Activated naive CD4-positive, alpha-beta T cell treated with anti-CD3 and anti-CD28 coated beads, Interleukin-2, amount 50 U/mL, for 72 hours (primary cell): ENCODE data around the gene DENND10. TPM values are rescaled to one million over a fixed set of nuclear protein-coding genes. Genes with fewer than 3 reads are reported as not detected.
"Not testable (repeated sequence)": the region's sequence is repeated elsewhere in the genome, so short reads cannot be mapped to it uniquely, and the experiment has no call there.

Source experiments
- ATAC-seq, 2 donors: fragments of 150-1000 bp; cut with Tn5 transposase; 2 replicates each; pipeline ENCODE4 v1.10.0; 2021; ENCODE audit warnings: mild to moderate bottlenecking in 2 of 2, moderate library complexity in 2 of 2
- DNase-seq, 2 donors: peaks; one replicate each; pipeline ENCODE4 v3.0.0; 2021 to 2022; ENCODE audit warnings: low spot score in 2 of 2
- H3K27ac Mint-ChIP-seq, 2 donors: one replicate each; pipeline ENCODE4 v1.8.0; 2022; ENCODE audit warnings: mild to moderate bottlenecking in 2 of 2, mixed read lengths in 2 of 2
- H3K36me3 Mint-ChIP-seq, 2 donors: one replicate each; pipeline ENCODE4 v1.8.0; 2022; ENCODE audit warnings: mixed read lengths in 2 of 2
- H3K9me3 Mint-ChIP-seq, 2 donors: one replicate each; pipeline ENCODE4 v1.8.0; 2022; ENCODE audit warnings: mixed read lengths in 2 of 2
- total RNA-seq, 2 donors: library from RNA; stranded (reverse); gene quantifications; one replicate each; pipeline ENCODE4 v1.2.3, GENCODE V29; 2022

Gene DENND10
- total RNA-seq, 2 donors from 2014 or later: 10.3 to 23.0 TPM

DNA sequence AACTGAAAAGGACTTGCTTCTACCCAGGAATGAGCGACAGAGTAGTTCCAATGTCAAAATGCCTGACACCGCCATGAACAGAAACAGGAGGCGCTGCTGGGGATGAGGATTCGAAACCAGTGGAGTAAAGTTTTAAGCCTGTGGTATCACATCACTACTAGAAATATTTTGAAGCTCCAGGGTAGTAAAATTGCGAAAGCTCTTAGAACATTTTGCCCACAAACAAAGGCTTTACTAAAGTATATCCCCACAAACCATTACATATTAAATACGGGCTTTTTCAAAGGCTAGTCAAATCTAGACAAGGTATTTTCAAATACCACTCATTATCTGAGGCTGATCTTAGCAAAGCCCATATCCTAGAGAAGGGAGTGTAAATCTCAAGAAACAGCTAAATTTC, 72.3 kb downstream of the DENND10 start:
- peak in 1 of 2 donors; percentile 30 for DNase-seq
- no peaks in the 10 kb centered on the region for H3K9me3 Mint-ChIP-seq
- peak overlapping the region; percentile 95 to 99 for H3K27ac Mint-ChIP-seq
- H3K36me3 Mint-ChIP-seq: peaks cover 19 to 35% of the 10 kb centered on the region in 2 donors
- ATAC-seq: peak in 1 of 2 donors; percentile 69

DNA sequence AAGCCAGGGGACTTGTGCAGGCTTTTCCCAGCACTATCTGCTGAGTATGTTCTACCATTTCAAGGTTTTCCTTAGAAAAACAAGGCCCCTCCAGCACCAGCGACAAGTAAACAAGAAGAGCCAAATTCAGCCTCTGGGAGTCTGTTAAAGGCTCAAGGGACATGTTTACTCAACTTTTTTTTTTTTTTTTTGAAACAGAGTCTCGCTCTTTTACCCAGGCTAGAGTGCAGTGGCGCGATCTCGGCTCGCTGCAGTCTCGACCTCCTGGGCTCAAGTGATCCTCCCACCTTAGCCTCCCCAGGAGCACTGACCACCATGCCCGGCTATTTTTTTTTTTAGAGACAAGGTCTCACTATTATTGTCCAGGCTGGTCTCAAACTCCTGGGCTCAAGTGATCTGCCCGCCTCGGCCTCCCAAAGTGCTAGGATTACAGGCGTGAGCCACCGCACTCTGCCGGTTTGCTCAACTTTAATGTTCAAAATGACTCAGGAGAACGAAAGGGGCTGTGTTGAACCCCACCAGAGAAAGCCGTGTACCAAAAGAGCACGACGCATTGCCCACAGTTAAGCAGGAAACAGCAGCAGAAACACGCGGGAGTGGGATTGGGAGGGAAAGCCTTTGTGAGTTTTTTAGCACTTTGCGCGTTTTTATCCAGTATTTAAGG, 73.9 kb downstream of the DENND10 start:
- H3K36me3 Mint-ChIP-seq: peaks cover 19 to 24% of the 10 kb centered on the region in 2 donors
- H3K9me3 Mint-ChIP-seq: no peaks in the 10 kb centered on the region
- DNase-seq (peak; percentile 50 to 69), ATAC-seq (peak; percentile 42 to 65)
- H3K27ac Mint-ChIP-seq: peak overlapping the region; percentile 99

DNA sequence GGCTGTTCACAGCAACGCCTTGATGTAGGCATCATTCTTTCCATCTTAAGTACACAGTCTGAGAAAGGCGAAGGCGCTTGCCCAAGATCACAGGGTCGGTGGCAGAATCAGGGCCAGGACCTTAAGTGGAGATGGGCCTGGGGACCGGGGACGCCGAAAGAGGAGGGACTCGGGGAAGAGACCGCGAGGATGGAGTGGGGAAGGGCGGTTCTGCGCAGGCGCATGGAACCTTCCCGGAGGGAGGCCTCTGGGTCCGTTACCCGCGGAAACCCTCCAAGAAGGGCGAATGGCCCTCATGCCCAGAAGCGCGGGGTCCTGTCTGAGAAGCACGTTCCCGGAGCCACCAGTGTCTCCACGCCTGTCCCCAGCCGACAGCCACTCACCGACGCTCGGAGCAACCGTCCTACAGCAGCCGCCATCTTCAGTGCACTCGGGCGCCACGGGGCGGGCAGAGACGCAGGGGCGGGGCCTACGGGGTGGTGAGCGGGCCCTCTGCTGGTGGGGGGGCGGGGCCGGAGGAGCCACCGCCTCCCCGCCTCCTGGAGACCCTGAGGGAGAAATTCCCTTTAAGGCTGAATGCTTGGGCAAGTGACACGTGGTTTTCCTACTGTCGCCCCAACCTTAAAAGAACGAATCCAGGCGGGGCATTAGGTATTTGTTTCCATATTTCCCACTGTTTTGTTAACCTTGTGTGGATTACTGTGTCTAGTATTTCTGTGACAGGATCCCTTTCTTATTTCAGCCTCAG, 74.6 kb downstream of the DENND10 start, which contains the start of gene PRDX3:
TSS of gene PRDX3 (minus strand) at position 441 of the 748 bp plus-strand sequence. CDS start at position 419, 22 bp downstream.
- Mint-ChIP-seq H3K36me3 (peaks cover 19 to 24% of the 10 kb centered on the region in 2 donors), H3K27ac (peak within 1 kb of the TSS; percentile 99), H3K9me3 (no peaks in the 10 kb centered on the region)
- ATAC-seq (peak; percentile 87 to 91), DNase-seq (peak; percentile 91 to 95)

DNA sequence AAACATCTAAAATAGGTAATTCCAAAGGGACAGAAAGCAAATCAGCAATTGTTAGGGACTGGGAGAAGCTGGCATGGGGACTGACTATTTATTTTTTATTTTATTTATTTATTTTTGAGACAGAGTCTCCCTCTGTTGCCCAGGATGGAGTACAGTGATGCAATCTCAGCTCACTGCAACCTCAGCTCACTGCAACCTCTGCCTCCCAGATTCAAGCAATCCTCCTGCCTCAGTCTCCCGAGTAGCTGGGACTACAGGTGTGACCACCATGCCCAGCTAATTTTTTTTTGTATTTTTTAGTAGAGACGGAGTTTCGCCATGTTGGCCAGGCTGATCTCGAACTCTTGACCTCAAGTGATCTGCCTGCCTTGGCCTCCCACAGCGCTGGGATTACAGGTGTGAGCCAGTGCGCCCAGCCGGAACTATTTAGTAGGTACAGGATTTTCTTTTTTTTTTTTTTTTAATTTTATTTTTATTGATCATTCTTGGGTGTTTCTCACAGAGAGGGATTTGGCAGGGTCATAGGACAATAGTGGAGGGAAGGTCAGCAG, 77.0 kb downstream of the DENND10 start:
- DNase-seq: not testable (repeated sequence)
- peaks cover 11 to 16% of the 10 kb centered on the region in 2 donors for H3K36me3 Mint-ChIP-seq

DNA sequence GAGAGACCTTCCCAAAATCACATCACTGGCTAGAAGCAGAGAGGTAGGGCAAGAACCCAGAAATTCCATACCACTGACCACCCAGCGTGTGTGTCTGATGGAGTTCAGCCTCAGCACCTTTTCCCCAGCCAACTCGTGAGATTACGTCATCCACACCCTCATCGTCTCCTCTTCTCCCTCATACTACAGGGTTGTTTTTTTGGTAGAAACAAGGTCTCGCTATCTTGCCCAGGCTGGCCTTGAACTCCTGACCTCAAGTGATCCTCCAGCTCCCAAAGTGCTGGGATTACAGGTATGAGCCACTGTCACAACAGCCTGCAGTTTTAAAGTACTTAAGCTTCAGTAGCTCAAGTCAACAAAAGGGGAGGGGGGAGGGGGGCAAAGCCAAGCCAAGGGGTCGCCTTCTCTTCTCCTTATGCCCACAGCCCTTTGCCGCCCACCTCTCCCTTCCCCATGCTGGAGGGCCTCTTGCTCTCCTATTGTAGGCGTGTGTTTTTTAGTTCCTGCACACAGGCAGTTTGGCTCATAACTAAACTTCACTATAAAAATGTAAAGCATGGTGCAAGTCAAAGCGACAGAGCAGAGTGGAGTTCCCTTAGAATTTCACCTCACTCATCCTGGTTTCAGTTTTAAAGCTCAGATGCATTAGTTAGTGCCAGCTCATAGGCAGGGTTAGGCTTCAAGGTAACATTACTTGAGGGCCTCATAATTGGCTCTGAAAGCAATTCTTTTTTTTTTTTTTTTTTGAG, 79.9 kb downstream of the DENND10 start:
- ATAC-seq: peak; percentile 51 to 89
- DNase-seq: no peak
- no peaks in the 10 kb centered on the region for H3K9me3 Mint-ChIP-seq
- peak overlapping the region in 1 of 2 donors; percentile 57 for H3K27ac Mint-ChIP-seq
- no peaks in the 10 kb centered on the region for H3K36me3 Mint-ChIP-seq

More for the DNA sequence above, 77.0 kb downstream of the DENND10 start:
- not testable (repeated sequence) for H3K27ac Mint-ChIP-seq, ATAC-seq, H3K9me3 Mint-ChIP-seq

Other genes starting within 250 kb of the DENND10 start
- under 1 TPM in 1 of 2 donors, not detected in 1; 0.14 TPM for gene NANOS1, start 74.4 kb upstream of the DENND10 start, total RNA-seq
- 100 to 1,000 TPM; 125 to 129 TPM for gene EIF3A, start 23.3 kb upstream of the DENND10 start, total RNA-seq
- gene SFXN4, start 61.6 kb downstream of the DENND10 start, total RNA-seq: 10 to 100 TPM; 36.4 to 40.2 TPM
- 100 to 1,000 TPM; 222 to 246 TPM for gene PRDX3, start 74.7 kb downstream of the DENND10 start, total RNA-seq
- 10 to 100 TPM; 21.2 to 34.5 TPM for gene GRK5, start 103.5 kb downstream of the DENND10 start, total RNA-seq